ENCODE data around the gene MGP.

MGP gene

GRCh38 chr12:14903386-14904098 lies 17.9 kb upstream of the MGP start:
- DNase-seq (ENCODE audit: low read depth), result no peak

GRCh38 chr12:14902465-14902864 lies 16.8 kb upstream of the MGP start:
- no peak for DNase-seq (ENCODE audit: low read depth)

- no peak for DNase-seq (ENCODE audit: low read depth)
These were observed 15.5 kb upstream of the MGP start for GRCh38 chr12:14901228-14901562.

- no peak for DNase-seq (ENCODE audit: low read depth)
These were observed 15.0 kb upstream of the MGP start for GRCh38 chr12:14900521-14901227.

- DNase-seq (ENCODE audit: low read depth), result no peak
These were observed 11.0 kb upstream of the MGP start for GRCh38 chr12:14896521-14897169.

- DNase-seq (ENCODE audit: low read depth), result no peak
These were observed 8.0 kb upstream of the MGP start for GRCh38 chr12:14893506-14894250.

GRCh38 chr12:14892726-14893505 lies 7.3 kb upstream of the MGP start:
- DNase-seq (ENCODE audit: low read depth), result no peak

- DNase-seq (ENCODE audit: low read depth), result no peak
These were observed 5.0 kb upstream of the MGP start for GRCh38 chr12:14890701-14891100.

- no peak for DNase-seq (ENCODE audit: low read depth)
These were observed 617 bp upstream of the MGP start for GRCh38 chr12:14886271-14886670.

- DNase-seq (ENCODE audit: low read depth), result peak; percentile 62
These were observed 1.2 kb downstream of the MGP start for GRCh38 chr12:14884458-14884878.

GRCh38 chr12:14883686-14884085 lies 2.0 kb downstream of the MGP start:
- DNase-seq (ENCODE audit: low read depth), result no peak

- DNase-seq (ENCODE audit: low read depth), result no peak
These were observed 4.7 kb downstream of the MGP start for GRCh38 chr12:14880890-14881453.

GRCh38 chr12:14879222-14879933 lies 6.3 kb downstream of the MGP start:
- no peak for DNase-seq (ENCODE audit: low read depth)

GRCh38 chr12:14878488-14878887 lies 7.2 kb downstream of the MGP start:
- no peak for DNase-seq (ENCODE audit: low read depth)

GRCh38 chr12:14876833-14877232 lies 8.8 kb downstream of the MGP start:
- no peak for DNase-seq (ENCODE audit: low read depth)

GRCh38 chr12:14874882-14875281 lies 10.8 kb downstream of the MGP start:
- DNase-seq (ENCODE audit: low read depth), result no peak

GRCh38 chr12:14873440-14874185 lies 12.0 kb downstream of the MGP start:
- no peak for DNase-seq (ENCODE audit: low read depth)

- no peak for DNase-seq (ENCODE audit: low read depth)
These were observed 13.8 kb downstream of the MGP start for GRCh38 chr12:14871886-14872285.

- no peak for DNase-seq (ENCODE audit: low read depth)
These were observed 14.4 kb downstream of the MGP start for GRCh38 chr12:14871247-14871646.

- DNase-seq (ENCODE audit: low read depth), result no peak
These were observed 16.6 kb downstream of the MGP start for GRCh38 chr12:14868916-14869506.

Data from stimulated activated CD8-positive, alpha-beta memory T cell treated with anti-CD3 and anti-CD28 coated beads, Interleukin-12 subunit alpha, Interleukin-12 subunit beta, amount 100 ng/mL, for 4 hours (primary cell).